NCI-H1436 treated with DMSO at 0.1 percent for 48 hours (cell line): ENCODE data around the gene ERGIC1.

Experiments
- DNase-seq: peaks from one replicate; lab custom pipeline; 2025; lab: John Stamatoyannopoulos, UW

Gene ERGIC1

GRCh38 chr5:172949426-172949825 lies 115.4 kb downstream of the ERGIC1 start:
- no peak for DNase-seq

GRCh38 chr5:172950176-172950965 lies 116.3 kb downstream of the ERGIC1 start:
- DNase-seq = no peak

DNA sequence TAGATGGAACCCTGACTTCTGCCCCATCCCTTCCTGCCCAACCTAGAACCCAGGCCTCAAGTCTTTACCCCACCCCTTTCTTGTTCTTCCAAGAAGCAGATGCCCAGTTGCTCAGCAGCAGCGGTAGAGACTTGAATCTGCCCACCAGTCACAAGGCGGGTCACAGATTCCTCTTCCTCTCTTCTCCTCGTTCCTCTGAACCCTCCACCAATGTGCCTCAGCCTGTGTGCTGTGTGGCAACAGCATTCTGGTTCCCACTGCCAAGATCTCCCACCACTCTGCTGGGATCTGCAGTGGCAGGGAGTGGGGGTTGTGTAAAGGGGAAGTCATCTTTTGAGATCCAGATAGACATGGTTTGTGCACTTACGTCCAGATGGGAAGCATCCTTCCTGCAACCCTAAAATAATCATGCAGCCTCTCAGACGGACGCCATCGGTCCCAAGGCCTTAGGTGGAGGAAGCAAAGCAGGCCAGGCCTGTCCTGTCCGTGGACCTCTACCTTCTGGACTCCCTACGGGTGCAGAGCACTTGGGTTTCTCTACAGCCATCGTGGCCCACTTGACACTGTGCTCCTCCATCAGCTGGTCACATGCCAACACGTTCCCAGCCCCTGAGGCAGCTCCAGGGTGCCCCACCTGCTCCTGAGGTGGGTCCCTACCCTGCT lies 117.5 kb downstream of the ERGIC1 start:
- no peak for DNase-seq

- DNase-seq = no peak
Observed at GRCh38 chr5:172952034-172952511, 118.0 kb downstream of the ERGIC1 start.

DNA sequence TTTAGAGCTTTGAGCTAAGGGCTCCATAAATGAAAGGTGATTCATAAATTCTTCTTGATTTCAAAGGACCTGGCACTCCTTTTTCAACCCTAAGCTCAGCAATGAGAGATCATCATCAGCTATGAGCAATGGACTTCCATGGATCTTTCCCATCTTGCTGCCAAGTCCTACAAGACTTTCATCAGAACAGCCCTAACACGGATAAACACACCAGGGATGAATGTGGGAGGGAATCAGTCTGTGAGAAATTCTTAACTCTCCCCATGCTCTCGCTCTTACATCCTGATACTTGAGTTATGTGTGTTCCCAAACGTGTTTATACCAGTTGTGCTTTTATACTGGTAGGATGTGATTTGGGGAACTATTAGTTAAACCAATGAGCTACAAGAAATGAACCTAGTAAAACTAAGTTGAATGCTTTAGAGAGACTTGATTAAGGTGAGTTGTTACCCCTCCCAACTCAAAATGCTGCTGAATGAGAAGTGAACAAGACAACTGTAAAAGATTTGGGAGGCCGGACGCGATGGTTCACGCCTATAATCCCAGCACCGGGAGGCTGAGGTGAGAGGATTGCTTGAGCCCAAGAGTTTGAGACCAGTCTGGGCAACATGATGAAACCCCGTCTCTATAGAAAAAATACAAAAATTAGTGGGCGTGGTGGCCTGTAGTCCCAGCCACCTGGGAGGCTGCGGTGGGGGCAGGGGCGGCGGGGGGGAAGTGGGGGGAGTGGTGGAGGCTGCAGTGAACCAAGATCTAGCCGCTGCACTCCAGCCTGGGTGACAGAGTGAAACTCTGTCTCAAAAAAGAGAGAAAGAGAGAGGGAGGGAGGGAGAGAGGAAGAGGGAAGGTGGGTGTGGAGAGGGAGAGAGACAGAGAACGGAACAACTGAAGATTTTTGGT lies 120.0 kb downstream of the ERGIC1 start:
- no peak for DNase-seq

GRCh38 chr5:172954751-172955159 lies 120.7 kb downstream of the ERGIC1 start:
- no peak for DNase-seq

DNA sequence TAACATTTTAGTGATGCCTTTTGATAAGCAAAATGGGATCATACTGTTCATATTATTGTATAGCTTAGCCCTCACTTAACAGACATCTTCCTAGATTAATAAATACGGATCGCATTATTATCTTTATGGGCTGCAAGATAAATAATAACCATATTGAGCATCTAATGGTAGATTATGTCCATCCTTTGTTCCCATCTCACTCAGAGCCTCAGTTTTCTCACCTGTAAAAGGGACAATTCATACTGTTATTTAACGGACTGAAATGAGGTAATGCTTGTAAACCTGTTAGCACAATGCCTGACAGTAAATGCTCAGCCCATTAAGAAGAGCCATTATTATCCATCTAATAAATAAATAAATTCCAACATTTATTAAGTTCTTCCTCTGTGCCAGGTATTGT lies 122.2 kb downstream of the ERGIC1 start:
- no peak for DNase-seq

DNA sequence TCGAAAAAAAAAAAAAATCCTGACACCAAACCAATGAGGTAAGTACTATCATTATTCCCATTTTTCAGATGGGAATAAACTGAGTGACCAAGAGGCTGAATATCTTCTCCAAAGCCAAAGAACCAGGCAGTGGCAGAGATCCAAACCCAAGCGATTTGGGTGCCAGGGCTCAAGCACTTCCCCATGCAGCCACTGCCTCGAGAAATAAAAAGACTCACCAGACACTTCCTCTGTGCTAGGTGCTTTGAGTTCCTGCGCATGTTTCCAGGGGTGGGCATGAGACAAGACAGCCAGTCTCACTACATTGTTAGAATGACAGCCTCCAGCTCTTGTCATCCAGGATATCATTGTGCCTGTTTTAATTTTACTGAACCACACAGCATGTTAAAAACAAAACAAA lies 122.9 kb downstream of the ERGIC1 start:
- no peak for DNase-seq

DNA sequence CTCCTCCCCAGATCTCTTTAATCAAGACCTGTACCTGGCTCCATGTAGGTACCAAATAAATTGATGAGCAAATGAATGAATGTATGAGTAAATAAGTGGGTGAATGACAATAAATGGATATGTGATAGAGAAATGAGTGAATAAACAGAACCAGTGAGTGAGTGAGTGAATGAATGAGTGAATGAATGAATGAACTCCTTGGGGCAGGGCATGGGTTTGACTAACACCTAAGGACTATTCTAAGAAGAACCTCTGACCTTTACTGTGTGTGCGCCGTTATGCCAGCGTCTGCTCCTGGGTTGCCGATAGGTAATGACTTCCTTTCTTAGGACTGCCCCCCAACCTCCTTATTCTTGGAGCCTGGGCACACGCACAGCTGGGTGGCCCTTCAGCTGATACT lies 123.4 kb downstream of the ERGIC1 start:
- no peak for DNase-seq

DNA sequence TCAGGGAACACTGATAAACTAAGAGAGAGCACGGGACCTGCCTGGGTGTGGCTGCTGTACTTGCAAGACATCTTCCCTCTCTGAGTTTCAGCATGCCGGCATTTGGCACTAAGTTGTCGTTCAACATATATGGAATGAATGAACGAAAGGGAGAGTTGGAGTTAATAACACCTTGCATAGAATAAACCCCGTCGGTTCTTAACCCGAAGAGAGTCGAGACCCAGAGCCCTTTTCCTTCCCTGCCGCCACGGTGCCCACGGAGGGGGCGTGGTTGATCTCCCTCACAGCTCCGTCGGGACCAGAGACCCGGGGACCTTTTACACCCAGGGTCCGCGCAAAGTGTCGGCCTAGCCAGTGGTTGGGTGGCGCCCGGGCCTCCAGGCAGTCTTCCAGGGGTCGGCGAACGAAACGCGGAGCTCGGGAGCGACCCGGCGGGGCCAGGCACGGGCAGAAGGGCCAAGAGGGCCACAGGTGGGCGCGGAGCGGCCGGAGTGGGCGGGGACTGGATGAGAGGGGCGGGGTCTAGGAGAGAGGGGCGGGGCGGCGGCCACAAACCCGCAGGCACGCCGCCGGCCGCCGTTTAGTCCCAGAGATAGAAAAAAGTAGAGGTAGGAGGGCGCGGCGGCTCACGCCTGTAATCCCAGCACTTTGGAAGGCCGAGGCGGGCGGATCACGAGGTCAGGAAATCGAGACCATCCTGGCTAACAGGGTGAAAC lies 124.4 kb downstream of the ERGIC1 start:
- DNase-seq = no peak

DNA sequence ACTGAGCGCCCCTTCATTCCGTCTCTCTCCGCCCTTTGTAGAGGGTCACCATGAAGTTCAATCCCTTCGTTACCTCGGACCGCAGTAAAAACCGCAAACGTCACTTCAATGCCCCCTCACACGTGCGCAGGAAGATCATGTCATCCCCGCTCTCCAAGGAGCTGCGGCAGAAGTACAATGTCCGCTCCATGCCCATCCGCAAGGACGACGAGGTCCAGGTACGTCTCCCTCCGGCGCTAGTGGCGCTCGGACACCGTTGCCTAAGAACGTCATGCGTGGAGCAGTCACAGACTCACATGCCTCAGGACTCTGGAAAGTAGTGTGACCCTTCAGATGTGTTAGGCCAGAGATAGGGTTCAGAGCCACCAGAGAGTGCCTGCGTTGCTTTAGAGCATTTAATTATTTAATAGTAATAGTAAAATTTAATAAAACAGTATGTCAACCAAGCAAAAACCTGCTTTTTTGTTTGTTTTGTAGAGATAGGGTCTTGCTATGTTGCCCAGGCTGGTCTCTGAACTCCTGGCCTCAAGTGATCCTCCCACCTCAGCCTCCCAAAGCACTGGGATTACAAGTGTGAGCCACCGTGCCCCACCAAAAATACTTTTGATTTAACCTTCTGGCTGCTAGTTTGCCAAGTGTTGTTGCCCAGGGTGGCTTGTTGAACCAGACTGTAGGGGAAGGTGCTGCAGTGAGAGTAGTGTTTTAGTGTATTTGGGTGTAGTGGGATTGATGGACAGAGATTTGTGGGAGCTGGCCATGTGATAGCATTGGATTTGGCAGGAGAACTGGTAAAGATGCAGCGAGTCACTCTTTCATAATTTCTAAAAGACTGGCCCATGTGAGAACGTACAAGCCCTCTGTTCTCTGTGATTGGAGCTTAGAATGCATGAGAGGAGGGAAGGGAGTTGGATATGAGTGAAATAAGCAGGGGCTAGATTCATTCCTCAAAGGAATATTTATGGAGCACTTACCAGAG lies 126.1 kb downstream of the ERGIC1 start:
- DNase-seq = no peak

DNA sequence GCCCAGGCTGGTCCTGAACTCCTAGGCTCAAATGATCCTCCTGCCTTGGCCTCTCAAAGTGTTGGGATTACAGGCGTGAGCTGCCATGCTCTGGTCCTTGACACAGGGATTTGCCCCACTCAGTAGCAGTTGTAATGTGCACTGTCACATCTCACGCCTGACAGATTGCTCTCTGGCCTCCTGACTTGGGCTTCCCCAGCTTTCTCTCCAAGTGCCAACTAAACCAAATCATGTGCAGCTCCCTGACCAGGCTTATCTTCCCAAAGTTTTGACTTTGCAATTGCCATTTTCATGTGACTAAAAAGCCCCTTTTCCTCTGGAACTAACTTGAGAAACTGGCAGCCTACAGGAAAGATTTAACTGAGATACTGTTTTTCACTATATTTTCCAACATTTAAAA lies 135.9 kb downstream of the ERGIC1 start:
- DNase-seq = no peak

GRCh38 chr5:172971482-172971881 lies 137.4 kb downstream of the ERGIC1 start:
- DNase-seq = no peak

DNA sequence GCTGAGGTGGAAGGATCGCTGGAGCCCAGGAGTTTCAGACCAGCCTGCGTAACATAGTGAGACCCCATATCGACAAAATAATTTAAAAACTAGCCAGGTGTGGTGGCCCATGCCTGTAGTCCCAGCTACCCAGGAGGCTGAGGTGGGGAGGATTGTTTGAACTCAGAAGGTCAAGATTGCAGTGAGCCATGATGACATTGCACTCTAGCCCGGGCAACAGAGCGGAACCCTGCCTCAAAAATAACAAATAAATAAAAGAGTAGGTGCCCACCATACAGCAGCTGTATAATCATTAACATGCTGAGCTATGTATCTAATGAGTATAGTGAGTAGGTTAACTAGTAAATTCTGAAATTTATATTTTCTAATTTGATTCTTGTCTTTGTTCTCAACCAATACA lies 138.5 kb downstream of the ERGIC1 start:
- no peak for DNase-seq

DNA sequence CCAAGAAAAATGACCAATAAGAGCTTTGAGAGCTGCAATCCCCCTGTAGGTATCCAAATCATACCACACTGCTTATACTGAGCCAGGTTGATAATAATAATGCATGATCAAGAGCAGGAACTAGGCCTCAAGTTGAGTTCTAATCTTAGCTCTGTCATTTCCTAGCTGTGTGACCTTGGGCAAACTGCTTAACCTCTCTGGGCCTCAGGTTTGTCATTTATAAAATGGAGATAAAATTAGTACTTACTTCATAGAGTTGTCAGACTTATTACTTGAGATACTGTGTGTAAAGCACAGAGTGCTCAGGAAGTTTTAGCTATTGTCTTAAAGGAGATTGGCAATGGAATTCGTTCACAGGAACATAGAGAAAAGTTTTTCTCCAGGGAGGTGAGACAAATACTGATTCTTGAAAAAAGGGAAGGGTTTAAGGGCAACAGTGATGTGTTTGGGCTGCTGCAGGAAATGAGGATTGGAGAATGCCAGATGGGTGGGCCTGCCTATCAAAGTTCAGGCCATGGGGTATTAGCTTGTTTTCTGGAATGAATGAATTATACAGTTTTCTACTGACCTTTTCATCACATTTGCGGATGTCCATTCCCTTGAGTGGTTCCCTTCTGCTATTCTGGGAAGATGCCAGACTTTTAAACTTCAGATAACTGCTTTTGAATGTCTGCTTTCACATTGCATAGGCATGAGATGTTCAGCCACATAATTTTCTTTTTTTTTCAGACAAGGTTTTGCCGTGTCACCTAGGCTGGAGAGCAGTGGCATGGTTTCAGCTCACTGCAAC lies 139.3 kb downstream of the ERGIC1 start:
- DNase-seq = no peak

- no peak for DNase-seq
Observed at GRCh38 chr5:172973931-172974330, 139.9 kb downstream of the ERGIC1 start.

GRCh38 chr5:172975289-172975688 lies 141.2 kb downstream of the ERGIC1 start:
- no peak for DNase-seq

DNA sequence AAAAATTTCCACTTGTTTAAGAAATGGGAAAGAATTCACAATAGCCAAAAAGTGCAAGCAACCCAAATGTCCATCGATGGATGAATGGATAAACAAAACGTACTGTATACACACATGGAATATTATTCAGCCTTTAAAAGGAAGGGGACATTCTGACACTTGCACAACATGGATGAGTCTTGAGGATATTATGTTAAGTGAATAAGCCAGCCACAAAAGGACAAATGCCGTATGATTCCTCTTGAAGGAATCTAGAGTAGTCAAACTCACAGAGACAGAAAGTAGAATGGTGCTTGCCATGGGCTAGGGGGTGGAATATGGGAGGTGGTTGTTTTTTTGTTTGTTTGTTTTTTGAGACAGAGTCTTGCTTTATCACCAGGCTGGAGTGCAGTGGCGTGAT lies 145.7 kb downstream of the ERGIC1 start:
- DNase-seq = no peak

GRCh38 chr5:172981931-172982330 lies 147.9 kb downstream of the ERGIC1 start:
- no peak for DNase-seq
